C4-2B (cell line): ENCODE measurements around the gene POR.

Experiments used
- CTCF ChIP-seq: fragments of 450-650 bp; conservative IDR thresholded peaks from 2 replicates; pipeline ENCODE4 v1.5.1; 2017; ENCODE audit warnings: mild to moderate bottlenecking
- ZFX ChIP-seq: fragments of 450-650 bp; IDR thresholded peaks from 2 replicates; pipeline ENCODE4 v1.6.1; 2017

- TF ChIP-seq CTCF (no peak), ZFX (no peak)
These were observed 42.7 kb upstream of the POR start for GRCh38 chr7:75872073-75872782.
